SJSA1 (cell line): Measurements from ENCODE around the gene ETF1. TPM values are rescaled to one million over a fixed set of nuclear protein-coding genes. Genes with fewer than 3 reads are reported as not detected.
A peak's percentile ranks its signal among the peaks of the same experiment; 100 is the strongest.

Experiments used
- DNase-seq, 2 experiments: peaks; one replicate each; pipeline ENCODE4 v3.0.0-alpha.2; 2015 to 2020; ENCODE audit warnings: low spot score in 2 of 2, low read depth in 1 of 2
- H3K27ac ChIP-seq: fragments of 250-450 bp; sonication (Bioruptor Pico); 2 replicates; pipeline ENCODE4 v1.5.1; 2020; ENCODE audit warnings: mild to moderate bottlenecking, moderate library complexity
- H3K27me3 ChIP-seq: fragments of 250-450 bp; sonication (Bioruptor Pico); replicated peaks from 2 replicates; pipeline ENCODE4 v1.5.1; 2020; ENCODE audit warnings: mild to moderate bottlenecking, moderate library complexity
- H3K36me3 ChIP-seq: fragments of 250-450 bp; sonication (Bioruptor Pico); 2 replicates; pipeline ENCODE4 v1.5.1; 2020; ENCODE audit warnings: mild to moderate bottlenecking
- H3K4me1 ChIP-seq: fragments of 250-450 bp; sonication (Bioruptor Pico); replicated peaks from 2 replicates; pipeline ENCODE4 v1.6.1; 2021; ENCODE audit warnings: mild to moderate bottlenecking
- H3K4me3 ChIP-seq: fragments of 250-450 bp; sonication (Bioruptor Pico); 2 replicates; pipeline ENCODE4 v1.5.1; 2020; ENCODE audit warnings: mild to moderate bottlenecking
- H3K9me3 ChIP-seq: fragments of 250-450 bp; sonication (Bioruptor Pico); replicated peaks from 2 replicates; pipeline ENCODE4 v1.5.1; 2020; ENCODE audit warnings: mild to moderate bottlenecking
- total RNA-seq: library from RNA; depleted of rRNA; stranded (reverse); fragments of >200 nt; shearing (Covaris generic); gene quantifications from 2 replicates; pipeline ENCODE4 v1.2.3, GENCODE V29; 2014

Gene ETF1
- total RNA-seq, 1 experiment from 2014 or later, result 167 TPM

DNA sequence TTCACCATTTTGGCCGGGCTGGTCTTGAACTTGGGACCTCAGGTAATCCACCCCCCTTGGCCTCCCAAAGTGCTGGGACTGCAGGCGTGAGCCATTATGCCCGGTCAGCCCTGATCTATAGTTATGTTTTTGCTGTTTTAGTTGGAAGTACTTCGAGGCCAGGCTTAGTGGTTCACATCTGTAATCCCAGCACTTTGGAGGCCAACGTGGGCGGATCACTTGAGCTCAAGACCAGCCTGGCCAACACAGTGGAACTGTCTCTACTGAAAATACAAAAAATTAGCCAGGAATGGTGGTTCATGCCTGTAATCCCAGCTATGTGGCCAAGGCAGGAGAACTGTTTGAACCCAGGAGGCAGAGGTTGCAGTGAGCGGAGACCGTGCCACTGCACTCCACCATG is 30.2 kb upstream of the ETF1 start:
- H3K27ac ChIP-seq, result no peak overlapping the region
- no peak for DNase-seq
- no peak overlapping the region for H3K4me3 ChIP-seq

GRCh38 chr5:138570871-138571270 is 27.8 kb upstream of the ETF1 start:
- H3K27ac ChIP-seq, result no peak overlapping the region
- peaks cover 92% of the 10 kb centered on the region for H3K36me3 ChIP-seq
- no peak for DNase-seq
- H3K4me1 ChIP-seq, result peaks cover 26% of the 10 kb centered on the region
- H3K9me3 ChIP-seq, result no peaks in the 10 kb centered on the region
- H3K4me3 ChIP-seq, result no peak overlapping the region
- H3K27me3 ChIP-seq, result no peaks in the 10 kb centered on the region

More for the DNA sequence above, 30.2 kb upstream of the ETF1 start:
- H3K9me3 ChIP-seq, result no peaks in the 10 kb centered on the region
- peaks cover 22% of the 10 kb centered on the region for H3K4me1 ChIP-seq
- H3K36me3 ChIP-seq, result peaks cover 69% of the 10 kb centered on the region
- H3K27me3 ChIP-seq, result no peaks in the 10 kb centered on the region

- H3K36me3 ChIP-seq, result peaks cover 99% of the 10 kb centered on the region
- no peak overlapping the region for H3K27ac ChIP-seq
- peaks cover 25% of the 10 kb centered on the region for H3K4me1 ChIP-seq
- H3K9me3 ChIP-seq, result no peaks in the 10 kb centered on the region
- no peak for DNase-seq
- H3K27me3 ChIP-seq, result no peaks in the 10 kb centered on the region
- no peak overlapping the region for H3K4me3 ChIP-seq
Measured at GRCh38 chr5:138569782-138570181, 26.7 kb upstream of the ETF1 start.

- DNase-seq, result peak; percentile 82 to 95
- H3K27me3 ChIP-seq, result no peaks in the 10 kb centered on the region
- peak overlapping the region; percentile 17 for H3K27ac ChIP-seq
Measured at GRCh38 chr5:138568061-138568824, 25.2 kb upstream of the ETF1 start.

GRCh38 chr5:138566792-138567191 is 23.8 kb upstream of the ETF1 start:
- Histone ChIP-seq H3K27me3 (no peaks in the 10 kb centered on the region), H3K4me3 (no peak overlapping the region), H3K4me1 (peaks cover 20% of the 10 kb centered on the region), H3K27ac (no peak overlapping the region), H3K9me3 (no peaks in the 10 kb centered on the region), H3K36me3 (peaks cover 99% of the 10 kb centered on the region)
- DNase-seq, result no peak

More at GRCh38 chr5:138568061-138568824, 25.2 kb upstream of the ETF1 start:
- Histone ChIP-seq H3K36me3 (peaks cover 99% of the 10 kb centered on the region), H3K4me1 (peaks cover 20% of the 10 kb centered on the region), H3K4me3 (no peak overlapping the region), H3K9me3 (no peaks in the 10 kb centered on the region)

GRCh38 chr5:138565100-138565821 is 22.2 kb upstream of the ETF1 start:
- no peaks in the 10 kb centered on the region for H3K27me3 ChIP-seq
- H3K4me3 ChIP-seq, result no peak overlapping the region
- peaks cover 100% of the 10 kb centered on the region for H3K36me3 ChIP-seq
- peaks cover 20% of the 10 kb centered on the region for H3K4me1 ChIP-seq
- DNase-seq, result no peak
- H3K9me3 ChIP-seq, result no peaks in the 10 kb centered on the region
- H3K27ac ChIP-seq, result no peak overlapping the region

DNA sequence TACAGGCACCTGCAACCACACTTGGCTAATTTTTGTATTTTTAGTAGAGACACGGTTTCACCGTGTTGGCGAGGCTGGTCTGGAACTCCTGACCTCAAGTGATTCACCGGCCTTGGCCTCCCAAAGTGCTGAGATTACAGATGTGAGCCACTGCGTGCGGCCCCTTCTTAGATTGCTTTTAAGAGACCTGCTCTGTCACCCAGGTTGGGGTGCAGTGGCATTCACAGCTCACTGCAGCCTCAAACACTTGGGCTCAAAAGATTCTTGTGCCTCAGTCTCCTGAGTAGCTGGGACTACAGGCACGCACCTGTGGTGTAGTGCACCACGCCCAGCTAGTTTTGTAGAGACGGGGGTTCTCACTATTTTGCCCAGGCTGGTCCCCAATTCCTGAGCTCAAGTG is 21.2 kb upstream of the ETF1 start:
- peaks cover 18% of the 10 kb centered on the region for H3K4me1 ChIP-seq

GRCh38 chr5:138563340-138564118 is 20.5 kb upstream of the ETF1 start:
- peaks cover 11% of the 10 kb centered on the region for H3K4me1 ChIP-seq
- no peak for DNase-seq
- H3K27me3 ChIP-seq, result no peaks in the 10 kb centered on the region
- H3K36me3 ChIP-seq, result peaks cover 100% of the 10 kb centered on the region
- no peak overlapping the region for H3K27ac ChIP-seq
- no peak overlapping the region for H3K4me3 ChIP-seq
- no peaks in the 10 kb centered on the region for H3K9me3 ChIP-seq

More for the DNA sequence above, 21.2 kb upstream of the ETF1 start:
- Histone ChIP-seq H3K4me3 (no peak overlapping the region), H3K9me3 (no peaks in the 10 kb centered on the region), H3K27me3 (no peaks in the 10 kb centered on the region), H3K27ac (no peak overlapping the region), H3K36me3 (peaks cover 100% of the 10 kb centered on the region)
- no peak for DNase-seq

DNA sequence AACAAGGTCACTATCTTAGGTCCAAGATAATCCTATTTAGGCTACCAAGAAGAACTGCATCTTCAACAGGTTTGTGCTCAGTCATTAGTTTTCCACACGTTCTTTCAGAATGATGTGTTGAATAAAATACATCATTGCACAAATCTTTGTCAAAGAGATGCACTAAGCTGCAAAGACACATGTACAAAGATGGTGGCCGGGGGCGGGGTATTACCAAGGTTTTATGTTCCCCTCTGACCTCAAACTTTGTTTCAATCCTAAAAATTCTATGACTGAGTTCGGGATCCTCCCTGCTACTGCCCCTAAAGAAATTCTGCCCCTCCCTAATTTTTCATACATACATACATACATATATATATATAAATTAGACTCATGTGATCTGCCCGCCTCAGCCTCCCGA is 17.9 kb upstream of the ETF1 start:
- H3K4me1 ChIP-seq, result no peaks in the 10 kb centered on the region
- H3K27ac ChIP-seq, result no peak overlapping the region
- H3K9me3 ChIP-seq, result no peaks in the 10 kb centered on the region
- no peak overlapping the region for H3K4me3 ChIP-seq
- DNase-seq, result no peak
- H3K36me3 ChIP-seq, result peaks cover 100% of the 10 kb centered on the region
- no peaks in the 10 kb centered on the region for H3K27me3 ChIP-seq

- Histone ChIP-seq H3K27me3 (no peaks in the 10 kb centered on the region), H3K36me3 (peaks cover 100% of the 10 kb centered on the region), H3K4me3 (no peak overlapping the region), H3K9me3 (no peaks in the 10 kb centered on the region), H3K27ac (no peak overlapping the region), H3K4me1 (no peaks in the 10 kb centered on the region)
- no peak for DNase-seq
Measured at GRCh38 chr5:138559937-138560336, 16.9 kb upstream of the ETF1 start.

GRCh38 chr5:138557677-138558076 is 14.6 kb upstream of the ETF1 start:
- Histone ChIP-seq H3K27ac (no peak overlapping the region), H3K36me3 (peaks cover 100% of the 10 kb centered on the region), H3K4me1 (no peaks in the 10 kb centered on the region), H3K4me3 (no peak overlapping the region), H3K9me3 (no peaks in the 10 kb centered on the region), H3K27me3 (no peaks in the 10 kb centered on the region)
- DNase-seq, result no peak

- H3K4me3 ChIP-seq, result no peak overlapping the region
- H3K36me3 ChIP-seq, result peaks cover 69% of the 10 kb centered on the region
- no peaks in the 10 kb centered on the region for H3K4me1 ChIP-seq
- H3K27me3 ChIP-seq, result no peaks in the 10 kb centered on the region
- no peak for DNase-seq
- H3K27ac ChIP-seq, result no peak overlapping the region
- no peaks in the 10 kb centered on the region for H3K9me3 ChIP-seq
Measured at GRCh38 chr5:138554143-138554542, 11.1 kb upstream of the ETF1 start.

DNA sequence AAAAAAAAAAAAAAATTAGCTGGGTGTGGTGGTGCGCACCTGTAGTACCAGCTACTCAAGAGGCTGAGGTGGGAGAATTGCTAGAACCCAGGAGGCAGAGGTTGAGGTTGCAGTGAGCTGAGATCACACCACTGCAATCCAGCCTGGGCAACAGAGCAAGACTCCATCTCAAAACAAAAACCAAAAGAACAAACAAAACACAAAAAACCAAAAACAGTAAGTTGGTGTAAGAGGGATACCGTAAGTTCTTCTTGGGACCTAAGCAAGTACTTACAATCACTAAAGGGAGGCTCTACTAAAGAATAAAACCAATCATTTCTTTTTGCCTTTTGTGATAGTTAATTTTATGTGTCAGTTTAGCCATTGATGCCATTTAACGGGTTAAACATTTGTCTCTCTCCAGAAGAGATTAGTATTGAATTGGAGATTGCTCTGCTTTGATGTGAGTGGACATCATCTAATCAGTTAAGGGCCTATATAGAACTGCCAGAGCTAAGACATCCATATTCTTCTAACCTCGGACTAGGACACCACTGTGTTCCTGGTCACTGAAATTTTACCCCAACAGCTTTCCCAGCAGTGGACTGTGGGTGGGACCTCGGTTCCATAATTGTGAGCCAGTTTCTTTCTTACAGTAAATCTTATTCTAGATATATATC is 10.5 kb upstream of the ETF1 start:
- H3K27ac ChIP-seq, result no peak overlapping the region
- H3K36me3 ChIP-seq, result peaks cover 63% of the 10 kb centered on the region
- DNase-seq, result no peak
- no peak overlapping the region for H3K4me3 ChIP-seq
- no peaks in the 10 kb centered on the region for H3K9me3 ChIP-seq
- H3K4me1 ChIP-seq, result no peaks in the 10 kb centered on the region
- H3K27me3 ChIP-seq, result no peaks in the 10 kb centered on the region
